HT-29 (cell line): ENCODE results near the gene SUMO4. TPM values are rescaled to one million over a fixed set of nuclear protein-coding genes. Genes with fewer than 3 reads are reported as not detected.

Experiments
- DNase-seq: peaks from one replicate; pipeline ENCODE4 v3.0.0-alpha.2; 2015; ENCODE audit warnings: low spot score
- total RNA-seq: library from RNA; depleted of rRNA; stranded (reverse); fragments of >200 nt; shearing (Covaris generic); gene quantifications from 2 replicates; pipeline ENCODE4 v1.2.3, GENCODE V29; 2014

SUMO4 gene
- total RNA-seq, 1 experiment from 2014 or later: 0.31 TPM

DNA sequence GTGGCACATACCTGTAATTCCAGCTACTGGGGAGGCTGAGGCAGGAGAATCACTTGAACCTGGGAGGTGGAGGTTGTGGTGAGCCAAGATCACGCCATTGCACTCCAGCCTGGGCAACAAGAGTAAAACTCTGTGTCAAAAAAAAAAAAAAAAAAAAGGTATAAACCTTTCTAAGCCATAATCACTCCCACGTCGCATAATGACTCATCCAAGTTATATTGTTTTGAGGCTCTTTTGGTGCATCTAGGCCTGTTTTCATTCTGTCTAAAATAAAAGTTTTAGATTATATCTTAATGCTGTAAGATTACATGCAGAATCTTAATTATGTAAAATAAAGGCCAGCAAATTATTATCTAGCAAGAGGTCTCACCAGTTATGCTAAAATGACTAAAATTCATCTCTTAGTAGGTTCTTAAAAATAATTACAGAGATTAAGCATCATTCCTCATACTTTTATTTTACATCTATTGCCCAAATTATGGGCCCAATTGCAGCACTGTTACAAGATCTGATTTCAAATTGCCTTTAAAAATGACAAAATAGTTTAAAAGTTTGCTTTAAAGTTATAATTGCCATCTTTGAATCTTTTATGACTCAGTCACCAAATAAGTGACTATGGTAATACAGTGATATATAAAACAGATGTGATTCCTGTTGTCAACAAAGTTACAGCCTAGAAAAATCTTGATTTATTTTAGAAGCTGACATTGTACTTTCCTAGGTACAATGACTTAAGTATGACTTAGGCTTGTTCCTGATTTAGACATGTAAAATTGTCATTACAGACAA, 10.4 kb upstream of the SUMO4 start:
- DNase-seq: no peak

DNA sequence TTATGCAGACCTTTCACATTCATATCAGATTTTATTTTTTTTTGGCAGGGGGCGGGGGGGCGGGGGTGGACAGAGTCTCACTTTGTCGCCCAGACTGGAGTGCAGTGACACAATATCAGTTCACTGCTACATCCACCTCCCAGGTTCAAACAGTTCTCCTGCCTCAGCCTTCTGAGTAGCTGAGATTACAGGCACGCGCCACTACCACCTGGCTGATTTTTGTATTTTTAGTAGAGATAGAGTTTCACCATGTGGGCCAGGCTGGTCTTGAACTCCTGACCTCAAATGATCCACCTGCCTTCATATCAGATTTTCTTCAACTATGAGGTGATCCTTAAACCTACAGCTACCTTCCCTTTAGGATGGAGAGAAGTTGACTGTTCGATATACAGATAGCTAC, 8.0 kb upstream of the SUMO4 start:
- no peak for DNase-seq

DNA sequence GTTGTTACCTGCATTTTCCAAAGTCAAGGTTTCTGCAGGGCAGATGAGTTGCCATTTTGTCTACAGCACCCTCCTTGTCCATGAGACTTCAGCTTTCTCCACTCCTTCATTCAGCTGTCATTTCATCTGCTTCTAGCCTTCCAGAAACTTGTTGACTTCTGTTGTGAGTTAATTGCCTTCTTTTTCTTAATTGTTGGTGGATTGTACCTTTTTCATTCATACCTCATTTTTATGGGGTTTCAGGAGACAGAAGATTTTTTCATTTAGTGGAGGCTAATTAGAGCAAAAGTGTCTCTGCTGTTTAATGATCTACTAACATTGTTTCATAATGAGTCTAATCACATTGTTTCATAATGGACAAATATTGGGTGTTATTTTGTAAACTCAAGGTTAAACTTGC, 7.5 kb upstream of the SUMO4 start:
- no peak for DNase-seq

DNA sequence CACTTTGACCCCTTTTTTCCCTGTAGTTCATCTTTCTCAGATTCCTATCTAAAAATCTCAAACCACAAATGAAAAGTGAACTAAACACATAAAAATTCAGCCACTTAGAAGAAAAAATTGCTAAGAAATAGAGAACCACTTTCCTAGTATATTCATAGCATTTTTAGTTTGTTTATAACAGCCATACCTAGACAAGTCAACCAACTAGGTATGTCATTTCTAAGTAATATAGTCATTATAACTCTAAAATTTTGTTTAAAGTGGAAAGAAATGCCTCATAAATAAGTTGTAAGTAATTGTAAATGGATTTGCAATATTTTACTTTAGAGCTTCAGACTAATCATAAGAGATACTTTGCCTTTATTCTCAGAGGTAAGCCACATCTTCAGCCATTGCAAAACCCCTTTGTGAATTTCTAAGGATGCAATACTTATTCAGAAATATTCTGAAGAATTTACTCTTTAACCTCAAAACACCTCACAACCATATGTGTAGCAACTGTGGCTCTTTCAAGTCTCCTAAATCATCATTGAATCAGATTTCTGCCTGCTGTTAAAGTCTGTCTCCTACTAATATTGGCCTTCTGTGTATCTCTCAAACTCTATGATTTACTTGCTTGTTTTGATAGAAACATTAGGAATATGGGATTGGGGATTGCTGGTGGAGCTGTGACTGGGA, 6.9 kb upstream of the SUMO4 start:
- no peak for DNase-seq

DNA sequence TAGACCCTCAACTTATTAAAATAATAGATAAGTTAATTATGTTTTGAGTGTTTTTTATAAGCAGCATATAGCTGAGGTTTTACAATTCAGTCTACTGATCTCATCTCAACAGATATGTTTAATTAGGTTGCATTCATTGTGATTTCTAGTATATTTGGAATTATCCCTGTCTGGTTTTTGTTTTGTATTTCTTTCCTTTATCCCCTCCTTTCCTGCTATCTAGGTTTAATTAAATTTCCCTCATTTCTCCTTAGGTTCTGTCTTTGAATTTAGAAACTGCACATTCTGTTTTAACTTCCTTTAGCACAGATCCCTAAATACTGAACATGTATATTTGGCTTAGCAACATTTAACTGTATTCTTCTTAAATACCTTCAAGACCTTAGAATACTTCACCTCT, 4.9 kb upstream of the SUMO4 start:
- no peak for DNase-seq

DNA sequence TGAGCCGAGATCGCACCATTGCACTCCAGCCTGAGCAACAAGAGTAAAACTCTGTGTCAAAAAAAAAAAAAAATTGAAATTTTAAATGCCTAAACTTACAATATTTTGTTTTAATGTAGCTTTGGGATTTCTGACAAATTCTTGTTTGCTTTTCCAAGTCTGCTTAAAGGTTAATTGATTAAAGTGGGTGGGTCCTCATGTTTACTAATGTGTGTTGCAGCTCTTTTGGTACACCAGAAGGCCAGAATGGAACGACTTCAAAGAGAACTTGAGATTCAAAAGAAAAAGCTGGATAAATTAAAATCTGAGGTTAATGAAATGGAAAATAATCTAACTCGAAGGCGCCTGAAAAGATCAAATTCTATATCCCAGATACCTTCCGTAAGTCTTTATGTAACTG, 2.7 kb upstream of the SUMO4 start:
- no peak for DNase-seq

DNA sequence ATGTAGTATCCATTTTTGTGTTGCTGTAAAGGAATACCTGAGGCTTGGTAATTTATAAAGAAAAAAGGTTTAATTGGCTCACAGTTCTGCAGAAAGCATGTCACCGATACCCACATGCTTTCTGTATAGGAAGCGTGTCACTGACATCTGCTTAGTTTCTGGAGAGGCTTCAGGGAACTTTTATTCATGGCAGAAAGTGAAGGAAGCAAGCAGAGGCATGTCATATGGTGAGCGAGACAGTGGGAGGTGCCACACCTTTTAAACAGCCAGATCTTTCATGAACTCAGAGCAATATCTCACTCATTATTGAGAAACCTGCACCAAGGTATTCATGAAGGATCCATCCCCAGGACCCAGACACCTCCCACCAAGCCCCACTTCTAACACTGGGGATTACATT, 3.5 kb downstream of the SUMO4 start:
- DNase-seq: no peak

DNA sequence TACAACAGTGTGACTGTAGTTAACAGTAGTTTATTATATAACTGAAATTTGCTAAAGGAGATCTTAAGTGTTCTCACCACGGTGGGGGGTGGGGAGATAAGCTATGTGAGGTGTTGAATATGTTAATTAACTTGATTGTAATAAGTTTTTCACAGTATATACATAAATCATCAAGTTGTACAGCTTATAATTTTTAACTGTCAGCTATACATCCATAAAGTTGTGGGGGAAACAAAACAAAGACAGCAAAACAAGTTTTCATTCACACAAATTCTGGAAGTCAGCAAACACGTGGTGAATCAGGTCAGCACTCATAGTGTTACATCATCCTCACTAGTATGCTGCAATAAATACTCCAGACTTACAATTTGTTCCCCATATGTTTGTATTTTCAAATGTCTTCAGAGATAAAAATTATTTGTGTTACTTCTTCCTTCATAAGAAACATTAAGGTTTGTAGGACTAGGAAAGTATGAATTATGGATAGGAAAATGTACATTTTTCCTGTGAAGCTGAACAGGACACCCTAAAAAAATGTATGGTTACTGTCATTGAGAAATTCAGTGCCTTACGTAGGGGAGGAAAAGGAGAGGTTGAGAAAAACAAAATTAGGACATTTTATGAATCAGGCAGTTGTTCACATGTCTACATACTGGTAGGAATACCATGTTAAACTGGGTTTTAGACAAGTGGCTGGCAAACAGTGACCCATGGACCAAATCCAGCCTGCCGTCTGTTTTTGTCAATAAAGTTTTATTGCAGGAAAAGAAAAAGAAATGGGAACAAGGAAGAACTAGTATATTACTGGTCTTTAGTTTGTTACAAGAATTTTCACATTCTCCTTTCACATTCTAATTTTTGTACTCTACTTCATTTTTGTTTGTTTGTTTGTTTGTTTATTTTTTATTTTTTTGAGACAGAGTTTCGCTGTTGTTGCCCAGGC, 6.0 kb downstream of the SUMO4 start:
- no peak for DNase-seq

DNA sequence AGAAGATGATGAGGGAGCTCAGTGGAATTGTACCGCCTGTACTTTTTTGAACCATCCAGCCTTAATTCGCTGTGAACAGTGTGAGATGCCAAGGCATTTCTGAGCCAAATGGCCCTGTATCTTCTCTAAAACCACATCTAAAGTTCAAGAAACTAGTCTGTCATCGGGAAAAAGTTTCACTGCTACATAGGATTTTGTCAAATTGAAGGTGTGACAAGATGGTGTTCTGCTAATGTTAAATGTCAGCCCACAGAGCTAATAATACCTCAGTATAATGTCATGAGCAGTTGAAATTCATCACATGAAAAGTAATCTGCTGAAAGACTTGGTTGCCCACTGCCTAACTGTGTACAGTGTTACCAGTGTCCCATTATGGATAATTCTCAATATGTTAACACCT, 9.6 kb downstream of the SUMO4 start:
- no peak for DNase-seq

DNA sequence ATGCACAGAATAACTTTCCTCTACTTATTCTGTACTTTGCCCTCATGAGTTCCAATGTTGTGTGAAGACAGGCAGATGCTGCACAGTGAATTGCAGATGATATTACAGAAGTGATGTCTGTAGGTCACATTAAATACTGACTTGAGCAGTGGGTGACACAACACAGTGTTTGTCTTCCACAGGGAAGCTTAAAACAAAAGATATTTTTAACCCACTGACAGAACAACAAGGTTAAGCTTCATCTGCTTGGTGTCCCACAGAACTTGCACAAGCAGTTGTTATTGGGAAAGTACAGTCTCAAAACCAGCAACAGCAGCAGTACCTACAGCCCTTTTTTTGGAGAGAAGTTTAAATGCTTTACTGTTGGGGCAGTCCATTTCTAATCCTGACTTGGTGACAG, 10.5 kb downstream of the SUMO4 start:
- DNase-seq: no peak

DNA sequence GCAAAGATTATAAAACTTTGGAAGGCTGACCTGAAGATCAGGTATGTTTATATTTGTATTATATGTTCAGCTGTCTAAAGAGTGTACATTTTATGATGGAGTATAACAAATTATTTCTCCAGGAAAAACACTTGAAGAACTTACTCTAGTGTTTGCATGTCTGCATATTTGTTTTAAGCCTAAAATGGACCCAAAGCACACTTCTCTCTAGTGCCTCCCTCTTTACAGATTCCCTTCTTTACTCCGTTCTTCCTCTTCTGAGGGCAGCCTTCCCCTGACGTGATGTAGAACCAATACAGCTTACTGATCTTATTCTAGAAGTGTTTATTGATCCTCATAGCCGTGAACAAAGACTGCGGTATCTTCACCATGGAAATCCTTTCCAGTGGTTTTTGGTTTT, 13.9 kb downstream of the SUMO4 start:
- DNase-seq: no peak

DNA sequence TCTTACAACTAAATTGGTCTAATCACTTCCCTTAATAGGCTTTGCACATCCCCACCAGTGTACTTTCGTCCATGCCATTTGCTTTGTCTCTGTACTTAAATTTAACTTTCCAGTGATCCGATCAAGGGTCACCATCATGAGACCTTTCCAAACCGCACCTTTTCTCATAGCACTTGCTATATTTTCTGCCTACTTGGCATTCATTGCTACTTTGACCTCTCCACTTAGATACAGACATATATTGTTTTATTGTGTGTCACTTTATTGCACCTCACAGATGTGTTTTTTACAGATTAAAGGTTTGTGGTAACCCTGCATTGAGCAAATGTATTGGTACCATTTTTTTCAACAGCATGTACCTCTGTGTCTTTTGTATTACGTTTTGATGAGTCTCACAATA, 14.8 kb downstream of the SUMO4 start:
- no peak for DNase-seq

DNA sequence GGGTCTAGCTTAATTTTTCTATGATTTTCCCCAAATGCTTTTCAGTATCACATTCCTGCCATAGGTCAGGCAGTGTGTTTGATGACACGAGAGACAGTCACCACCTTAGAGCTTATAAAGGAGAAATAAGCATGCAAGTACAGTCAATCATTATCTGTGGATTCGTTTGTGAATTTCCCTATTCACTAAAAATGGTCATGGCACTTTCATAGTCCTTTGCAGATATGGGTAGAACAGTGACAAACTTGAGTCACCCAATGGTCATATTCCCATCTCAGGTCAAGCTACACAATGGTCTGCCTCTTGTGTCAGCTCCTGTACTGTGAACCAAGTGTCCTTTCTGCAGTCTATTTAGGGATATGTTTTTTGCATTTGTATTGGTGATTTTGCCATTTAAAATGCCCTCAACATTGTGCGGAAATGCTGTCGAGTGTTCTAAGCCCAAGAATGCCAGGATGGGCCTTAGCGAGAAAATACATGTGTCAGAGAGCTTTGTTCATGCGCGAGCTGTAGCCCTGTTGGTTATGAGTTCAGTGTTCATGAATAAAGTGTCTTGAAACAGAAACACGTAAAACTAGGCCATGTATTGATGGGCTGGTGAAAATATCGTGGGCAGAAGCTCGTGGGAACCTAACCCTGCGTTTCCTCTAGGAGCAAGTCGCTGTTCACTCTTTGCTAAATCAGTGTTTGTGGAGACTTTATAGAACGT, 19.8 kb downstream of the SUMO4 start:
- DNase-seq: no peak

DNA sequence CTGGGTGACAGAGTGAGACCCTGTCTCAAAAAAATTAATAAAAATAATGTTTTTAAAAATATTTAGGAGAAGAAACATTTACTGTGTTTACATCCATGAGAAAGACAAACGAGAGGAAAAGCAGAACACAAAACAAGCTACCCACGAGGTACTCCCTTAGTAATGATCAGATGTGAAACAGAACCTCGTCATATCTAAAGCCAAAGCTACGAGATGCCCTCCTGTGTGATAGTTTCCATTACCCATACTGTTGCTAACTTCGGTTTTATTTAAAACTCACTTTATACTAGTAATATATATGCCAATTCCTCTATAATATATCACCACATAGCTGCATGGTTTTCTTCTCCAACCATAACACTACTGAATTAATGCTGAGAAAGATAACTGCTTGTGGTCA, 21.1 kb downstream of the SUMO4 start:
- DNase-seq: no peak

DNA sequence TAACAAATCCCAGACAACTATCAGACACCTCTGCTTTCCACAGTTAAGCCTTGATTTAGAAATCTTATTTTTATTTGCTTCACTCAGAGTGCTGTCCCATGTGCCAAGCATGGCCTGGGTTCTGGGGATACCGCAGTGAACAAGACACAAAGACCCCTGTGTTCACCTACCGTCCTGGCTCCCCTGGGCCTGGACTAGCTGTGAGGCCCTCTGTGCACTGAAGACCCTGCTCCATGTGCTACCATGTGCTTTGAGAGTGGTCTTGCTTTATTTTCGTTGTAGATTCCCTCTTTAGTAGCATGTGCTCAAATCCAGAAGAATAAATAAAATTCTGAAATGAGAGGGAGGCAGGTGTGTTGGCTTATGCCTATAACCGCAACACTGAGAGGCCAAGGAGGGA, 22.5 kb downstream of the SUMO4 start:
- DNase-seq: no peak

DNA sequence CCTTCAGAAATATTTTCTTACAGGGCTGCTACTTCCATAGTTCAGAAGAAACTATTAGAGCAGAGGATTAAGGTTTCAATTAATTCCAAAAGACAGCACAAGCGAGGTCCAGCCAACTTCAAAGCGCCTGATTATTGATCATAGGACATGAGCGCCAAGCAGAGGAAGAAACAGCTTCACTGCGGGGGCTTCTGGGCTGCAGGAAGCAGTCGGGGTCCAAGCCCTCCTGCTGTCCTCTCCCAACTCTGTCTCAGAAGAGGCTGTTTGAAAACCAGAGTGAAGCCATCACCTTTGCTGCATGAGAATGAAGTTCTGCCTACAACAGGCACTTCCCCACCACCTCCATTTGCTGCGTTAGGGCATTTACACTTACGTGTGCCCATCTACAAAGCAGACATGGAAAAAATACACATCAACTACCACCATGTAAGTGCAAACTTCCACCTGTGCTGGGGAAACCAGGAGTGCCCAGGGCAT, 23.9 kb downstream of the SUMO4 start:
- no peak for DNase-seq

DNA sequence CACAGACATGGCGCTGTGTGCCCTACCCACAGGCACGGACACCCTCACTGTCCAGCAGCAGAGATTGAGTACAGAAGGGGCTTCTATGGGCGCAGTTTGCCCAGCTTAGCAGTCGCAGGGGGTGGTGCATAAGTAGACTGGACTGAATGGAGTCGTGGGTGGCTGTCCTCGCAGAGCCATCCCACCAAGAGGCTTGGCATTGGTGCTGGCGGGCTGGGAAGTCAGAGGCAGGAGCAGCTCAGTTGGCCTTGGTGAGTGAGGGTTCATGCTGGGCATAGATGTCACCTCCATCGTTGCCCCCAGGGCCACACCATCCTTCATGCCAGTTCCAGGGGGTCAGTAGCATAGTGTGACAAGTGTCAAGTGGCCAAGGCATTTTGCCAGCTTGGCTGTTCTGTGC, 25.2 kb downstream of the SUMO4 start:
- no peak for DNase-seq

DNA sequence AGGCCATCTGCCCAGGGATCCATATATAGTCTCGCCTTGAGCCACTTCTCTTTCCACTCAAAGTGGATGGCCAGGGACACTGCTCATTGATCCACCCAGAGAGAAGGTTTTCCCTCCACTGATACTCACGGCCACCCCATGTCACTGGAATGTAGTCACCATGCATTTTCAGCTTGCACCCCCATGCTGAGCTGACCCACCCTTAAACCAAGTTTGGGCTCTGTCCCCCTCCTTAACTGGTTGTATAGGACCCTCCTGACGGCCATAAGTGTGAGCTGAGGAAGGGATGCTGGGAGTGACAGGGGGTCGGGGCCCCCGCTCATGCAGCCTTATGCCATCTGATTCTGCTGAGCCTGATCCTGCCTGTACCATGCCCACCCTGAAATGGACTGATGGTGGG, 25.7 kb downstream of the SUMO4 start:
- no peak for DNase-seq

DNA sequence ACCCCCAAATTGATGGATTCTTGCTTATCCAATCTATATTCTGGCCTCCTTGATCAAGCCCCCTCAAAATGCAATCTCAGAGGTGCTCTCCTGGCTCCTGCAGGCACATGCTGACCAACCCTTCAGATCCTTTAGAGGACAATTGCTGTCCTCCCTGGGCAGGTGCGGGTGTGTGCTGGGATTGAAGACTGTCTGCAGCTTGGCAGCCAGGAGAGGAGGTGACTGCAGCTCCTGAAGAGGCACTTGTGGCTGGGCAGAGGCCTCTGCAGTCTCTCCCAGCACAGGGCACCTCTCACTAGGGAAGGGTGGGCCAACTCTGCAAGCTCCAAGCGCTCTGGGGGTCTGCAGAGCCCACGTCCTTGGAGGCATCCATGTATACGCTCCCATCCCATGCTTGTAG, 28.5 kb downstream of the SUMO4 start:
- DNase-seq: no peak

DNA sequence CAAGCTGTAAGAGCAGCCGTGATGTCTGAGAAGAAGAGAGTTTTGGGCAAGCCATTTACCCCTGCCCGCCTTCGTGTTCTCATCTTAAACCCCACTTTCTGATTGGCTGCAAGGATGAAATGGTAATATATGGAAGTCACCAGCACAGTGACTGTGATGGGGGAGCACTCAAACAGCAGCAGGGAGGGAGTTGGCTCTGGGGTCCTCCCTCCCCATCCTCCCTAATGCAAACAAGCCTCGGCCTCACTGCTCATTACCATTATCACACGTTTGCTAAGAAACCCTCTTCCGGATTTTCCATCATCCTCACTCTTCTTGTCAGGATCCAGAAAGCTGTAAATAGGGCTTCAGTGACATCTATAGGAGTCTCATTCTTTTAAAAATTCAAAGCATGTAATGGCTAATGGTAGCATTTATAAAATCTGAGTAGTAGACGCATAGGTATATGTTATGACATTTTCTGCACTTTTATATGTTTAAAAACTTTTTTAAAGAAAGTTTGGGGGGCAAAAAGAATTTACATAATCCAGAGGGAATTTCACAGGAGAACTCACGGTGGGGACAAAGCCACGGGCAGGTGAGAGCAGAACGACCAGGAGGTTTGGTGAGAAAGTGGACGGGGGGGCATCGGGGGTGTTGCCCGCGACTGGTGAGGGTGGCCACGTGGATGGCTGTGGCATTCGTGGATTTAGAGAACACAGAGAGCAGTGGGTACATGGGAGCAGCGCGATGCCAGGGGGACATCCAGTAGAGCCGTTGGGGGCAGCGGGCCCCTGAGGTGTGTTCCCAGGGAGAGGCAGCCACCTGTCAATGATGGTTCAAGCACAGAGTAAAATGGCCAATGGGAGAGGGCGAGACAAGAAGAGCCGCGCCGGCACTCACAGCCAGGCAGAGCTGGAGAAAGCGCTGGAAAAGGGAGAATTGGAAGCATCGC, 29.6 kb downstream of the SUMO4 start:
- no peak for DNase-seq
